H1 (cell line): Measurements from ENCODE around the gene R3HDM1. TPM values are rescaled to one million over a fixed set of nuclear protein-coding genes. Genes with fewer than 3 reads are reported as not detected.

ENCODE experiments used
- CHD2 ChIP-seq: IDR thresholded peaks from 2 replicates; pipeline ENCODE4 v1.6.1; 2012; ENCODE audit warnings: low read length, improper control_type of control experiment
- CREB1 ChIP-seq: IDR thresholded peaks from 2 replicates; pipeline ENCODE4 v1.6.1; 2012; ENCODE audit warnings: inconsistent platforms
- KDM4A ChIP-seq: IDR thresholded peaks from one replicate; pipeline ENCODE4 v1.7.1; 2012; ENCODE audit warnings: low read depth, mild to moderate bottlenecking, moderate library complexity, low read length, inconsistent platforms; ENCODE audit not compliant: severe bottlenecking
- NRF1 ChIP-seq: IDR thresholded peaks from 2 replicates; pipeline ENCODE4 v1.6.1; 2011; ENCODE audit warnings: mild to moderate bottlenecking, low read depth, low read length, improper control_type of control experiment
- SP2 ChIP-seq: IDR thresholded peaks from 2 replicates; pipeline ENCODE4 v1.6.1; 2012; ENCODE audit warnings: mild to moderate bottlenecking, low read length, inconsistent platforms
- polyA plus RNA-seq, 7 experiments: library from polyadenylated mRNA; depleted of rRNA in 3 of 7; stranded (reverse) in 5 of 7; unstranded in 2 of 7; fragments of >200 nt in 5 of 7; fragments of 200-250 nt in 2 of 7; gene quantifications; 1 replicate in 5 of 7; 2 replicates in 1 of 7; 4 replicates in 1 of 7; pipeline versions ENCODE4 v1.2.1 to v1.2.3, GENCODE V29; 2011 to 2013; ENCODE audit warnings: missing spikeins in 2 of 7, mixed read lengths in 2 of 7
- total RNA-seq: library from RNA; stranded (reverse); fragmentation: NEBNext Ultra II Directional; extraction: Animal tissue kit (Norgen Biotek cat#: 25700); gene quantifications from 2 replicates; pipeline ENCODE4 v1.2.1, GENCODE V29; 2021

R3HDM1 gene
- total and polyA plus RNA-seq, 2 of the 8 experiments (the other 6 are each of a cell fraction or from before 2014, with no cell fraction given): 77.7 to 120 TPM

DNA sequence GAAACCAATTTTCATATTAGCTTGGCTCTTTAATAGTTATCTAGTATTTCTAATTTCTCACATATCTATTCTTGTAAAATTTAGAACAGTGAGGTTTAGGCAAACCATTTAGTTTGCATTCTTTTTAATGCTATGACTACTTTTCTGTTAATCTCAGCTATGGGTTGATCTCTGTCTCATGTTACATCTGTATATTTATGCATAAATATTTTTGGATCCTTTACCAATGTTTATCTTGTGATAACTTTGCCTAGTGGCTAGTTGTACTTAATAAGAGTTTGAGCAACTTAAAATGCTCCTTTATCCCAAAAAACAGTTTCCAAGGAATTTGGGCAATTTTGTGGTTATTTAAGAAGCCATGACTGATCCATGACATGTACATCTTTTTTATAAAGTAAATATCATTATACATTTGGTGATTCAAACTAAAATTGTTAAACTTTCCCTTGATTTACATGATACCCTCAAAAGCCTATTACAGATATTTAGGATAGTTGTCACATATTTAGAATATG lies 86.3 kb downstream of the R3HDM1 start (continued):
- TF ChIP-seq SP2 (no peak), CHD2 (no peak), NRF1 (no peak), CREB1 (no peak), KDM4A (no peak)
